AML-193 (cell line): ENCODE measurements around the gene SAMD4A.
"Not testable (repeated sequence)": the region's sequence is repeated elsewhere in the genome, so short reads cannot be mapped to it uniquely, and the experiment has no call there.

Experiments used
- DNase-seq, 2 experiments: peaks; one replicate each; lab custom pipeline; 2025; lab: John Stamatoyannopoulos, UW

SAMD4A gene

DNA sequence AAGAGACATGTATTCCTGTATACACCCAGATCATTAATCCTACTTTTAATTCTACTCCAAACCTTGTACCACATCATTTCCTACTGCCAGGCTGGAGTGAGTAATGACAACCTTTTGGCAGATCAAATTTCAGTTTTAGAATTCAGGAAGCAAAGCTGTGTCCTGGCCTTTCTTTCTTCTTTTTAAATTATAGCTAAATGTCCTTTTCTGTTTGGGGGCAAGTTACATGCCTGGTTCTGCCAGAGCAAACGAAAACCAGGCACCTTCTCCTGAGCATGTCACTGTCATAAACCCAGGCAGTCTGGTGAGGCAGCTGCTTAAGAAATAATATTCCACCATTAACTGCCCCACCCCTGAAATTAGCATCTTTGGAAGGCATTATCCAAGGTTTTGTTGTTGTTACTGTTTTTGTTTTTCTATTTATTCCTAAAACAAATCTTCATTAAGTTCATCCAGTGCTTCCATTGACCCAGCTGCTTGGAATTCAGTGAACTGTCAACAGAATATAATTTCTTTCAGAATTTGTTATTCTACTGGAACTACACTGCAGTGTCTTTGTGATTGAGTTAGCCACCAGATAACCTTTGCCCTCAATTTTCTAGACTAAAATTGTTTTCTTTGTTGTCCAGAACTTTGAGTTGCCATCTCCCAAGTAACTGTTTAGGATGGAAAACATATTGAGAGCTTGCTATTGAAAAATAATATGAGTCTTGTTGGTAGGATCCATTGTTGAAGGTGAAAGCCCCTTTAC, 33.2 kb downstream of the SAMD4A start:
- DNase-seq: no peak

GRCh38 chr14:54600717-54601109, 33.8 kb downstream of the SAMD4A start:
- no peak for DNase-seq

GRCh38 chr14:54603362-54603761, 36.4 kb downstream of the SAMD4A start:
- no peak for DNase-seq

GRCh38 chr14:54606178-54606577, 39.2 kb downstream of the SAMD4A start:
- DNase-seq: no peak

DNA sequence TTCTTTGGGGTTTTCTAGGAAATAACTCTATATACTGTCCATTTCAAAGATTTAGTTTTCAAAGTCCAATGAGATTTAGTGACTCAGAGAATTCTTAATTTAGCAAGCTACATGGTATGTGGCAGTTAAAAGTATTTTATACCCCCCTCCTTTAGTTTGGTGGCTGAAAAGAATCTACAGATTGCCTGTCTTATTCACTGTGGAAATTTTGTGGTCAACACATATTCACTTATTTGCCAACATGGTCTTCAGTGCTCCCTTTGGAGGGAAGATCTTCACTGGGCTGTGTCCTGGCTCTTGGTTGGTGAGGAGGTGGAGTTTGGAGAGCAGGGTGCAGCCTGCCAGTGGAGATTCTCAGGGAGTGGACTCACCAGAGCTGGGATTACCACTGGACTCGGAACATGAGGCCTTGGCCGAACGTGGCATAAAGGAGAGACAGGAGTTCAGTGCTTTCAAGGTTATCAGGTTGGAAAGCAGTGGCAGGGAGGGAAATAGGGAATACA, 39.8 kb downstream of the SAMD4A start:
- no peak for DNase-seq

DNA sequence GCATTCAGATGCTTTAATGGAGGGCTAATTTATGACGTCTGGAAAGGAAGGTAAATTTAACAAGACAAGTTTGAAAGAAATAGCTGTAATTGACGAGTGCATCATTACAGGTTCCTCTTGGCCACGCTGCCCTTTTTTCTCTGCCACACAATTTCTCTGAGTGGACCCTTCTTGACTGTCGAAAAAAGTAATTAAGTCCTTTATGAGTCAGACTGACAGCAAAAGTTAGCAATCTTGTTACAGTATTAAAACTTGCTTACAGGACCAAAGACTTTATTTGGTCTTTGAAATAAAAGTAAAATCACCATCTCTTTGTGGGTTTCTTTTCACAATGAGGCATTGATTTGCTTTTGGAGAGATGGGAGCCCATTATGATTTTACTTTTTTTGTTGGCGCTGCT, 42.6 kb downstream of the SAMD4A start:
- no peak for DNase-seq

GRCh38 chr14:54610051-54610977, 43.4 kb downstream of the SAMD4A start:
- no peak for DNase-seq

GRCh38 chr14:54614296-54614695, 47.4 kb downstream of the SAMD4A start:
- DNase-seq: no peak

- DNase-seq: no peak
Observed at GRCh38 chr14:54617467-54617866, 50.5 kb downstream of the SAMD4A start.

GRCh38 chr14:54621686-54622085, 54.8 kb downstream of the SAMD4A start:
- DNase-seq: no peak

GRCh38 chr14:54622192-54622958, 55.4 kb downstream of the SAMD4A start:
- no peak for DNase-seq

GRCh38 chr14:54623279-54624004, 56.5 kb downstream of the SAMD4A start:
- DNase-seq: no peak

DNA sequence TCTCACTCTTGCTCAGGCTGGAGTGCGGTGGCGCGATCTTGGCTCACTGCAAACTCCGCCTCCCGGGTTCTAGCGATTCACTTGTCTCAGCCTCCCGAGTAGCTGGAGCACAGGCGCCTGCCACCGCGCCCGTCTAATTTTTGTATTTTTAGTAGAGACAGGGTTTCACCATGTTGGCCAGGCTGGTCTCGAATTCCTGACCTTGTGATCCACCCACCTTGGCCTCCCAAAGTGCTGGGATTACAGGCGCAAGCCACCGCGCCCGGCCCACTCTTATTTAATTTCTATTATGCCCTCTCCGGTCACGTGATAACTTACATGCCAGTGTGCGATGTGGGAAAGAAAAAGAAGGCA, 57.1 kb downstream of the SAMD4A start:
- not testable (repeated sequence) for DNase-seq

- DNase-seq: no peak
Observed at GRCh38 chr14:54625112-54625511, 58.2 kb downstream of the SAMD4A start.

DNA sequence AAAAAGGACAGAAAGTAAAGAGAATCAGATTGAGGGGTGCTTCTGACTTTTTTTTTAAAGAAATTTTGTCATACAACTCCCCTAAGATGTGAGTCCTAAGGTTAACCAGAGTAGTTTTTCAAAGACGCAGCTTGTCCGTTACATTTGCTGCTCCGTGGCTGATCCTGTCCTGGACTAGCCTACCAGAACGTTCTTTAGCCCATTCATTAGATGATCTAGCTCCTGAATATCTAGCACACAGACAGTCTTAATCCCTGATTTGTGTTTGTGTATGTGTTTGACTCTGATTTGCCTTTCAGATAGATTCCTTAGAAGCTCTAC, 60.3 kb downstream of the SAMD4A start:
- DNase-seq: no peak

DNA sequence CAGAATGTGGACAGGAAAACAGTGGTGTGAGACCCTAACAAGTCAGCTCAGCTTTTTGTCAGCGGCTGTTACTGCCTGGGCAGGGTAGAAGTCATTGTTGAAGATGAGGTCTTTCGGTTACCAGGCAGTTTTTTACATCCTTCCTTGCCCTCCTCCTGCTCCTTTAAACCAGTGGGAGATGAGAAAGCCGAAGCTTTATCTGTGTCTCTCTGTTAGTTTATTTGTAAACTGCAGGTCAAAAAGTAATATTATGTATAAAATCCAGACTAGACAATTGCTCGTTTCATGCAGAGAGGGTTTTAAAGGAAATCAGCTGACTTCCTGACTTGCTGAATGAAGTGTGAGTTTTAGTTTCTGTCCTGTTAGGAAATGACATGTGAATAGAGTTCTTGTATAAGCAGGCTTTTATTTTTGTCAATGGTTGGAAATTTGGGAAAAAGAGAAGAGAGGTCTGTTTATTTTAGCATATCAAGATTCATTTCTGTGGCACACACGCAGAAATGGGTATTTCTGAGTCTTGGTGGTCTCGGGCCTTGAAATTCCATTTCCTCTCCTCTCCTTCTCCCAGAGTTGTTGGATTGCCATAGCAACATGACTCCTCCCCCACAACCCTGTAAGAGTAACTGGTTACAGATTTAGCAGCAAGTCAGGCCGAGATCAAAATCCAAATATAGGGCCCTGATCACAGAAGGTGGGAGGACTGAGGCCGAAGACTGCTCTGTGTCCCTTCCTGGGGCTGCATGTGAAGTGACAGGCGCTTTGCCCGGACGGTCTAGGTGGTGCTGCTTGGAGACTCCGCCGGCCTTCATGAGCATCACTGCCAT, 60.8 kb downstream of the SAMD4A start:
- no peak for DNase-seq

DNA sequence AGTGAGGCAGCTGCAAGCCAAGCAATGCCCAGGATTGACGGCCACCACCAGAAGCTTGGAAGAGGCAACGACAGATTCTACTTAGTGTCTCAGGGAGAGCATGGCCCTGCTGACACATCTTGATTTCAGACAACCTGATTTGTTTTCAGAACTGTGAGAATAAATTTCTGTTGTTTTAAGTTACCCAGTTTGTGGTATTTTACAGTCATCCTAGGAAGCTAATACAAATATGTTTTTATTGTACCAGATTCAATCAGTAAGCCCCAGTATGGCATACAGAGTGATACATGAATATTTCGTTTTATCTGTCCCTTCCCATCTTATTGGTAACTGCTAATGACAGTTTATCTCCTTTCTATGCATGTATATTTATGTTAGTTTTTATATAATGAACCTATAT, 62.3 kb downstream of the SAMD4A start:
- DNase-seq: no peak

- no peak for DNase-seq
Observed at GRCh38 chr14:54629635-54630360, 62.9 kb downstream of the SAMD4A start.

GRCh38 chr14:54631016-54631415, 64.1 kb downstream of the SAMD4A start:
- no peak for DNase-seq

- DNase-seq: no peak
Observed at GRCh38 chr14:54632452-54632851, 65.5 kb downstream of the SAMD4A start.
